ENCODE results near the gene TTYH2.

Gene TTYH2

GRCh38 chr17:74220946-74221818 lies 7.8 kb downstream of the TTYH2 start:
- TF ChIP-seq RAD21 (IDR thresholded peaks at IDR 0.05; ENCODE audit: low read depth) (no peak), ZBTB7A (IDR thresholded peaks at IDR 0.05; ENCODE audit: low read depth) (no peak), REST (IDR thresholded peaks at IDR 0.05; ENCODE audit: low read depth) (no peak), CEBPB (IDR thresholded peaks at IDR 0.05) (no peak), EGR1 (IDR thresholded peaks at IDR 0.05) (no peak), CREB1 (IDR thresholded peaks at IDR 0.05; ENCODE audit: low read depth) (no peak), TCF12 (IDR thresholded peaks at IDR 0.05; ENCODE audit: low read depth) (no peak), EP300 (IDR thresholded peaks at IDR 0.05; ENCODE audit: borderline replicate concordance) (no peak), TAF1 (IDR thresholded peaks at IDR 0.05; ENCODE audit: low read depth) (no peak), FOXM1 (IDR thresholded peaks at IDR 0.05; ENCODE audit: borderline replicate concordance, low read depth) (no peak), MAX (IDR thresholded peaks at IDR 0.05) (no peak), NFIC (IDR thresholded peaks at IDR 0.05) (no peak), YY1 (IDR thresholded peaks at IDR 0.05; ENCODE audit: low read depth) (no peak), TEAD4 (IDR thresholded peaks at IDR 0.05) (no peak)
- TF ChIP-seq, protein P1, sequence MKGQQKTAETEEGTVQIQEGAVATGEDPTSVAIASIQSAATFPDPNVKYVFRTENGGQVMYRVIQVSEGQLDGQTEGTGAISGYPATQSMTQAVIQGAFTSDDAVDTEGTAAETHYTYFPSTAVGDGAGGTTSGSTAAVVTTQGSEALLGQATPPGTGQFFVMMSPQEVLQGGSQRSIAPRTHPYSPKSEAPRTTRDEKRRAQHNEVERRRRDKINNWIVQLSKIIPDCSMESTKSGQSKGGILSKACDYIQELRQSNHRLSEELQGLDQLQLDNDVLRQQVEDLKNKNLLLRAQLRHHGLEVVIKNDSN (IDR thresholded peaks at IDR 0.05): no peak

DNA sequence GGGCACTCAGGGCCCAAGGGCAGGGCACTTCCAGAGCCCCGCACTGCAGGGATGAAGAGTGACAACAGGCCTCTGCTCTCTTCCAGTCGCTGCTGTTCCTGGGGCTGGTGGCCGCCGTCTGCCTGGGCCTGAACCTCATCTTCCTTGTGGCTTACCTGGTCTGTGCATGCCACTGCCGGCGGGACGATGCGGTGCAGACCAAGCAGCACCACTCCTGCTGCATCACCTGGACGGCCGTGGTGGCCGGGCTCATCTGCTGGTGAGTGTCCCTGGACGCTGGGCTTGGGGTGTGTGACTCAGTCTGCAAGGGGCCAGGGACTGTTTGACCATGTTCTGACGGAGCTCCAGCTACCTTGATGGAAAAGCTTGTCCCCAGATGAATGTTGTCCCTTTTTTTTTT lies 9.0 kb downstream of the TTYH2 start:
- no peak for TF ChIP-seq TCF12 (IDR thresholded peaks at IDR 0.05; ENCODE audit: low read depth)
- no peak for TF ChIP-seq NFIC (IDR thresholded peaks at IDR 0.05)
- no peak for TF ChIP-seq REST (IDR thresholded peaks at IDR 0.05; ENCODE audit: low read depth)
- no peak for TF ChIP-seq RAD21 (IDR thresholded peaks at IDR 0.05; ENCODE audit: low read depth)
- TF ChIP-seq EGR1 (IDR thresholded peaks at IDR 0.05): no peak
- TF ChIP-seq FOXM1 (IDR thresholded peaks at IDR 0.05; ENCODE audit: borderline replicate concordance, low read depth): no peak
- no peak for TF ChIP-seq TEAD4 (IDR thresholded peaks at IDR 0.05)
- TF ChIP-seq TAF1 (IDR thresholded peaks at IDR 0.05; ENCODE audit: low read depth): no peak
- TF ChIP-seq YY1 (IDR thresholded peaks at IDR 0.05; ENCODE audit: low read depth): no peak

DNA sequence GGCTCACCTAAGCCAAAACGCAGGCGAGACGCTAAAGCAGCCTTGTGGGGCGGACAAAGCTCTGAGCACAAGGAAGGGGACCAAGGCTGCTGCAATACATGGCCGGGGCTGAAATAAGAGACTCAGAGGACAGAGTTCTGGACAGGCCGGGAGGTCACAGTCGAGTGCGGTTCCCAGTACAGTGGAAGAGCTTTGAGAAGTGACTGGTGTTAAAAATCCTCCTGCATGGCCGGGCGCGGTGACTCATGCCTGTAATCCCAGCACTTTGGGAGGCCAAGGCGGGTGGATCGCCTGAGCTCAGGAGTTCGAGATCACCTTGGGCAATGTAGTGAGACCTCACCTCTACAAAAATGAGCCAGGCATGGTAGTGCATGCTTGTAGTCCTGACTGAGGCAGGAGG lies 10.5 kb downstream of the TTYH2 start:
- TF ChIP-seq CEBPB (IDR thresholded peaks at IDR 0.05): no peak

DNA sequence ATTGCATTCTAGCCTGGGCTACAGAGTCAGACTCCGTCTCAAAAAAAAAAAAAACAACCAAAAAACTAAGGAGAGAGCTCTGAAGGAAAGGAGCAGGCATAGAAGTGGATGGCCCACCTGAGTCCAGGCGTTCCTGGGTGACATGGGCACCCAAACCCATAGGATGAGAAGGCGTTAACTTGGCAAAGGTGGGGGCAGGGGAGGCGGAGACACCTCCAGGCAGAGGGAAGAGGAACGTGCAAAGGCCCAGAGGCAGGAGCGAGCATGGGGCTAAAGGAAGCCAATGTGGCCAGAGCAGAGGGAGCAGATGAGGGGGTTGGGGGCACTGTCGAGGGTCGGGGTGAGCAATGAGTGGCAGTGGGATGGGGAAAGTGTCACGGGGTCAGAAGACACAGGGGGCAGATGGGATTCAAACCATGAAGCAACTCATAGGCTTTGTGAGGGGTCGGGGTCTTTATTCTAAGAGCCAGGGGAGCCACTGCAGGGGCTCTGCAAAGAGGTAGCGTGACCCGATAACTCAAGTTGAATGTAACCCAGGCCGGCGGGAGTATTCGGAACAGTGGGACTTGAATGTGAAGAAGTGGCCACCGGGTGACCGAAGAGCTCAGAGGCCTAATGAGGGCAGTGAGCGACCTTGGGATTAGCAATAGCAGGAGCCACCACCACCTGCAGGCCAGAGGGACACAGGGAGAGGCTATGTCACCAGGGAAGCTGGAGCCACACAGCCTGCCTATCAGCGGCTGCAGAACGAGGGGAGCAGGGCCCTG lies 11.8 kb downstream of the TTYH2 start:
- TF ChIP-seq RAD21 (IDR thresholded peaks at IDR 0.05; ENCODE audit: low read depth): no peak
- TF ChIP-seq TCF12 (IDR thresholded peaks at IDR 0.05; ENCODE audit: low read depth): no peak
- no peak for TF ChIP-seq ZBTB7A (IDR thresholded peaks at IDR 0.05; ENCODE audit: low read depth)
- TF ChIP-seq CEBPB (IDR thresholded peaks at IDR 0.05): no peak
- no peak for TF ChIP-seq EGR1 (IDR thresholded peaks at IDR 0.05)

DNA sequence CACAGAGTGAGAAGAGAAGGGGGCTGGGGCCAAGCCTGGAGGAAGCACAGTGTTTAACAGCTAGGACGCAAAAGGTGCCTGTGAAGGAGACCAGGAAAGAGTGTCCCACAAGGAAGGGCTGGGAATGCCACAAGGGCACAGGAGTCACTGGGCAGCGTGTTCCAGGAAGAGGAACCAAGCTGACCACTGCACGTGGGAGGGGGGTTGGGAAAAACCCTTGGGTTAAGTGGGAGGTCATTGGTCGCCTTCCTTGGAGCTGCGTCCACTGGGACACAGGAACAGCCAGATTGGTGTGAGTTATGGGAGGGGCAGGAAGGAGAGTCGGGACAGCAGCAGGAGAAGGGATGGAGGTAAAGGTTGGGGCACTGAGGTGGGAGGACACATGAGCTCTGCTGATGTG lies 12.9 kb downstream of the TTYH2 start:
- TF ChIP-seq CEBPB (IDR thresholded peaks at IDR 0.05) (no peak), ZBTB7A (IDR thresholded peaks at IDR 0.05; ENCODE audit: low read depth) (no peak), TEAD4 (IDR thresholded peaks at IDR 0.05) (no peak), CREB1 (IDR thresholded peaks at IDR 0.05; ENCODE audit: low read depth) (no peak), EGR1 (IDR thresholded peaks at IDR 0.05) (no peak), REST (IDR thresholded peaks at IDR 0.05; ENCODE audit: low read depth) (no peak), FOXM1 (IDR thresholded peaks at IDR 0.05; ENCODE audit: borderline replicate concordance, low read depth) (no peak), TAF1 (IDR thresholded peaks at IDR 0.05; ENCODE audit: low read depth) (no peak), TCF12 (IDR thresholded peaks at IDR 0.05; ENCODE audit: low read depth) (no peak), NFIC (IDR thresholded peaks at IDR 0.05) (no peak), YY1 (IDR thresholded peaks at IDR 0.05; ENCODE audit: low read depth) (no peak), RAD21 (IDR thresholded peaks at IDR 0.05; ENCODE audit: low read depth) (no peak), EP300 (IDR thresholded peaks at IDR 0.05; ENCODE audit: borderline replicate concordance) (no peak), MAX (IDR thresholded peaks at IDR 0.05) (no peak)
- TF ChIP-seq, protein P1 (IDR thresholded peaks at IDR 0.05): no peak
